MM.1S (cell line): Measurements from ENCODE around the gene TMEM132D.

Experiments
- DNase-seq: peaks from one replicate; pipeline ENCODE4 v3.0.0-alpha.2; 2015
- H2AFZ ChIP-seq: fragments of 300-600 bp; sonication (generic); 2 replicates; pipeline ENCODE4 v1.6.0; 2016; ENCODE audit warnings: antibody characterized with exemption, low read length
- H3F3A ChIP-seq: fragments of 300-600 bp; sonication (generic); 2 replicates; pipeline ENCODE4 v1.6.1; 2016; ENCODE audit warnings: mild to moderate bottlenecking, antibody characterized with exemption, low read length, moderate library complexity, mixed read lengths; ENCODE audit not compliant: insufficient read depth
- H3K27ac ChIP-seq: fragments of 300-600 bp; sonication (generic); 2 replicates; pipeline ENCODE4 v1.5.1; 2016; ENCODE audit warnings: mild to moderate bottlenecking, low read length
- H3K27me3 ChIP-seq: fragments of 300-600 bp; sonication (generic); replicated peaks from 2 replicates; pipeline ENCODE4 v1.6.0; 2016; ENCODE audit warnings: low read length; ENCODE audit not compliant: insufficient read depth
- H3K36me3 ChIP-seq: fragments of 300-600 bp; sonication (generic); replicated peaks from 2 replicates; pipeline ENCODE4 v1.6.1; 2016; ENCODE audit warnings: mild to moderate bottlenecking, low read length, mixed read lengths; ENCODE audit not compliant: insufficient read depth
- H3K4me1 ChIP-seq: fragments of 300-600 bp; sonication (generic); 2 replicates; pipeline ENCODE4 v1.6.1; 2016; ENCODE audit warnings: low read length, mixed read lengths
- H3K4me2 ChIP-seq: fragments of 300-600 bp; sonication (generic); 2 replicates; pipeline ENCODE4 v1.6.0; 2016; ENCODE audit warnings: low read depth, low read length
- H3K4me3 ChIP-seq: fragments of 300-600 bp; sonication (generic); 2 replicates; pipeline ENCODE4 v1.5.1; 2016; ENCODE audit warnings: low read length, mixed read lengths
- H3K79me2 ChIP-seq: fragments of 300-600 bp; sonication (generic); 2 replicates; pipeline ENCODE4 v1.6.1; 2016; ENCODE audit warnings: mixed run types, low read length, mixed read lengths
- H3K9ac ChIP-seq: fragments of 300-600 bp; sonication (generic); 2 replicates; pipeline ENCODE4 v1.6.1; 2016; ENCODE audit warnings: low read length, mixed read lengths
- H3K9me2 ChIP-seq: fragments of 300-600 bp; sonication (generic); replicated peaks from 2 replicates; pipeline ENCODE4 v1.6.1; 2016; ENCODE audit warnings: mild to moderate bottlenecking, low read length, mixed read lengths; ENCODE audit not compliant: insufficient read depth
- H3K9me3 ChIP-seq: fragments of 300-600 bp; sonication (generic); replicated peaks from 2 replicates; pipeline ENCODE4 v1.6.1; 2016; ENCODE audit warnings: mild to moderate bottlenecking, low read length, mixed read lengths; ENCODE audit not compliant: insufficient read depth
- H4K20me1 ChIP-seq: fragments of 300-600 bp; sonication (generic); 2 replicates; pipeline ENCODE4 v1.6.1; 2016; ENCODE audit warnings: mild to moderate bottlenecking, low read length, moderate library complexity, mixed read lengths; ENCODE audit not compliant: insufficient read depth
- CTCF ChIP-seq: fragments of 300-600 bp; sonication (generic); IDR thresholded peaks from 2 replicates; pipeline ENCODE4 v1.5.1; 2016; ENCODE audit warnings: antibody characterized with exemption, low read length, mixed read lengths
- EZH2 ChIP-seq: fragments of 300-600 bp; sonication (generic); optimal IDR thresholded peaks from 2 replicates; pipeline ENCODE3; 2017; ENCODE audit warnings: low read depth, mild to moderate bottlenecking, antibody characterized with exemption, low read length, mixed read lengths
- EZH2phosphoT487 ChIP-seq: fragments of 300-600 bp; sonication (generic); IDR thresholded peaks from 2 replicates; pipeline ENCODE4 v1.6.1; 2018; ENCODE audit warnings: antibody characterized with exemption, low read length

Gene TMEM132D

GRCh38 chr12:129788506-129789084 is 115.2 kb downstream of the TMEM132D start:
- no peak for DNase-seq
- Histone ChIP-seq H3K4me1 (no peaks in the 10 kb centered on the region), H3K36me3 (no peaks in the 10 kb centered on the region), H3K79me2 (no peaks in the 10 kb centered on the region), H3K27me3 (no peaks in the 10 kb centered on the region), H2AFZ (no peak overlapping the region), H3K9me3 (no peaks in the 10 kb centered on the region), H3K9me2 (no peaks in the 10 kb centered on the region), H3F3A (no peaks in the 10 kb centered on the region), H4K20me1 (no peaks in the 10 kb centered on the region), H3K4me2 (no peak overlapping the region), H3K27ac (no peak overlapping the region), H3K9ac (no peak overlapping the region), H3K4me3 (no peak overlapping the region)
- TF ChIP-seq EZH2phosphoT487: no peak
- TF ChIP-seq EZH2: no peak
- no peak for TF ChIP-seq CTCF

- no peak overlapping the region for H2AFZ ChIP-seq
- H4K20me1 ChIP-seq: no peaks in the 10 kb centered on the region
- no peaks in the 10 kb centered on the region for H3F3A ChIP-seq
- H3K9me3 ChIP-seq: no peaks in the 10 kb centered on the region
- no peak for DNase-seq
- no peaks in the 10 kb centered on the region for H3K27me3 ChIP-seq
- no peaks in the 10 kb centered on the region for H3K9me2 ChIP-seq
- no peaks in the 10 kb centered on the region for H3K4me1 ChIP-seq
- H3K9ac ChIP-seq: no peak overlapping the region
- TF ChIP-seq CTCF (no peak), EZH2phosphoT487 (no peak), EZH2 (no peak)
- no peak overlapping the region for H3K4me3 ChIP-seq
- no peak overlapping the region for H3K4me2 ChIP-seq
- H3K79me2 ChIP-seq: no peaks in the 10 kb centered on the region
- H3K27ac ChIP-seq: no peak overlapping the region
- no peaks in the 10 kb centered on the region for H3K36me3 ChIP-seq
These were observed 123.8 kb downstream of the TMEM132D start for GRCh38 chr12:129779989-129780388.

DNA sequence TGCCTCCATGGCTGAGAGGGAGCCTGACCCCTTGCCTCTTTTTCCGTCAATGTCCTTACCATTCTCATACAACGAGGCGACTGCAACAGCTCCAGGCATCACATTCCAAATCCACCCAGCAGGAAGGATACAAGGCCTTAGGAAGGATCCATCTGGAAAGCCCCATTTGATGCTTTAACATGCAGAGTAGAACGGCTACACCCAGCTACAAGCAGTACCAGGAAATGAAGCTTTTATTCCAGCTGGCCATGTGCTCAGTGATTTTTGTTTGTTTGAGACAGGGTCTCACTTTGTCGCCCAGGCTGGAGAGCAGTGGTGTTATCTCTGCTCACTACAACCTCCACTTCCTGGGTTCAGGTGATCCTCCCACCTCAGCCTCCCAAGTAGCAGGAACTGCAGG is 124.8 kb downstream of the TMEM132D start:
- Histone ChIP-seq H3K9ac (no peak overlapping the region), H2AFZ (no peak overlapping the region), H3K9me3 (no peaks in the 10 kb centered on the region), H3K27ac (no peak overlapping the region), H3K4me1 (no peaks in the 10 kb centered on the region), H4K20me1 (no peaks in the 10 kb centered on the region), H3K27me3 (no peaks in the 10 kb centered on the region), H3K79me2 (no peaks in the 10 kb centered on the region), H3K36me3 (no peaks in the 10 kb centered on the region), H3F3A (no peaks in the 10 kb centered on the region), H3K4me3 (no peak overlapping the region), H3K4me2 (no peak overlapping the region), H3K9me2 (no peaks in the 10 kb centered on the region)
- no peak for DNase-seq
- no peak for TF ChIP-seq CTCF
- TF ChIP-seq EZH2phosphoT487: no peak
- no peak for TF ChIP-seq EZH2
